Bone marrow (tissue), 2 donors: ENCODE measurements around the gene CHD2.
A peak's percentile ranks its signal among the peaks of the same experiment; 100 is the strongest.
"Not testable (repeated sequence)": the region's sequence is repeated elsewhere in the genome, so short reads cannot be mapped to it uniquely, and the experiment has no call there.

Experiments used
- DNase-seq, 2 donors: peaks; one replicate each; lab custom pipeline; 2025; lab: John Stamatoyannopoulos, UW

Gene CHD2

DNA sequence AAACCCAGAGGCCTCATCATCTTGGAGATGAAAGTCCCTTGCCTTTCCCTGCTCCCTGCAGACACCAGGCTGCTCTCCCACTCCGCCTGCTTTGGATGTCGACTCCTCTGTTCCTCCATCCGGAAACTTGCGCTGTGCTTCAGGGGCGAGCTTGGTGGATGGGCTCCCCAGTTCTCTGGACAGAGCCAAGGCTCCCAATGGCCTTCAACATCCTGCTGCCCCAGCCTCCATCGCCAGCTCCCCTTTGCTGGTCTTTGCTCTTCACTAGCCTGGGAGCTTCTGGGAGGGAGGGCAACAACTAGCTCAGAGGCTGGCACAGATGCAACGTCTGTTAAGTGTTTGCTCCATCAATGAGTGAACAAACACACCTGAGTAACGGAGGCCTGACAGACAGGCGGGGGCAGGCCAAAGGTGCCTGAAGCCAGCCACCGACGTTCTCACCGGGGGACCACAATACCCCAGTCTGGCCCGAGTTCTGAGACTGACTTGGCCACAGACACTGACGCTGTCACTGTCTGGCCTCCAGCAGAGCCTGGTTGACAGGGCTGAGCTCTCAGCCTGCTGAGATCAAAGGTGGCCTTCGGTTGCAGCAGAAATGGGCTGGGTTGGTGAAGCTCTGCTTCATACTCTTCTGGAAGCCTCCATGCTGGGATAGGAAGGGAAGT is 149.9 kb downstream of the CHD2 start:
- DNase-seq, result no peak

- DNase-seq, result no peak
Measured at GRCh38 chr15:93050648-93051047, 150.5 kb downstream of the CHD2 start.

GRCh38 chr15:93051236-93052089 is 151.3 kb downstream of the CHD2 start:
- no peak for DNase-seq

DNA sequence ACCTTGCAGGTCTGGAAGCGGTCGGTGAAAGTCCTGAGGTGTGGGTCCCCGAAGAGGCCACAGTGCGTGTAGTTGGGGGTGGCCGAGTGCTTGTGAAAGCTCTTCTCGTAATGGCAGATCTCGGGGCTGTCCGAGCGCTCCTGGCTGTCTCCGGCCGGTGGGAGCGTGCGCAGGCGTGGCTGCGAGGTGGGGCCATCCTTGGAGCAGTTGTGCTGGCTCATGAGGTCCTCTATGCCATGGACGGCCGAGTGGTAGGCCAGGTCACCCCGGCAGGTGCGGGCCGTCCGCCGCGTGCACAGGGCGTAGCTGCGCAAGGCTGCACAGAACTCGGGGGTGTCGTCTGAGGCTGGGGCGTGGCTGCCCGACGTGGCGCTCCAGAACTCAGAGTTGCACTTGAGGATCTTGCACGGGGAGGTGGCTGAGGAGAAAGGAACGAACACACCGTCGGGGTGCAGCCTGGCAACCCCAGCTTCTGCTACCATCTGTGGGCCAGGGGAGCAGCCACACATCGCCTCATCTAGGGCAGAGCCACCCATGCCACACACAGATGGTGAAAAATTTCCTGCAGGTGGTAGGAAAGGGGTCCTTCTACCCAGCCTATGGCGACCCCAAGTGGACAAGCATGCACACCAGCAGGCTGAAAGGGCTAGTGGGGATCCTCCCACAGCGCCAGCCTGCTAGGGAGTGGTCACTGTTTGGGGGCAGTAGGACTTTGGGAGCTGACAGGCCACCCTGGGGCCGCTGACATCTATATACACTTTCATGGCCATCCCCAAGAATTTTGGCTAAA is 152.2 kb downstream of the CHD2 start:
- peak in 1 of 2 donors; percentile 20 for DNase-seq

DNA sequence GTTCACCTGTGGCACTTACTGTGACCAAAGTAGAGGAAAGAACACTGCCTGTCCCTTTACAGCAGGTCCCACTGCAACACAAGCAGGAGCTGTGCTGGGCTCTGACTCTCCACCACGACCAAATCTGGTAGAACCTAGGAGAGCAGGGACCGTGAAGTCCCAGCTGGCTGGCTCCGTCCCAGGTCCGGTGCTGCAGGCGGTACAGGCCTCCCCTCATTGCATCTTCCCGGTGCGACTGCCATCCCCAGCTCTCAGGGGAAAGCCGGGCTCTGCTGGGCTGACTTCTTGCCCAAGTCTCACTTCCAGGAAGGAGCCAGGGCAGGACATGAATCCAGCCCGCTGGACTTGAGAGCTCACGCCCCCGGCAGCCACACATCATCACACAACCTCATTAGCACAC is 155.1 kb downstream of the CHD2 start:
- no peak for DNase-seq

GRCh38 chr15:93056836-93057235 is 156.7 kb downstream of the CHD2 start:
- no peak for DNase-seq

- no peak for DNase-seq
Measured at GRCh38 chr15:93057618-93058017, 157.5 kb downstream of the CHD2 start.

- DNase-seq, result no peak
Measured at GRCh38 chr15:93058128-93058527, 158.0 kb downstream of the CHD2 start.

DNA sequence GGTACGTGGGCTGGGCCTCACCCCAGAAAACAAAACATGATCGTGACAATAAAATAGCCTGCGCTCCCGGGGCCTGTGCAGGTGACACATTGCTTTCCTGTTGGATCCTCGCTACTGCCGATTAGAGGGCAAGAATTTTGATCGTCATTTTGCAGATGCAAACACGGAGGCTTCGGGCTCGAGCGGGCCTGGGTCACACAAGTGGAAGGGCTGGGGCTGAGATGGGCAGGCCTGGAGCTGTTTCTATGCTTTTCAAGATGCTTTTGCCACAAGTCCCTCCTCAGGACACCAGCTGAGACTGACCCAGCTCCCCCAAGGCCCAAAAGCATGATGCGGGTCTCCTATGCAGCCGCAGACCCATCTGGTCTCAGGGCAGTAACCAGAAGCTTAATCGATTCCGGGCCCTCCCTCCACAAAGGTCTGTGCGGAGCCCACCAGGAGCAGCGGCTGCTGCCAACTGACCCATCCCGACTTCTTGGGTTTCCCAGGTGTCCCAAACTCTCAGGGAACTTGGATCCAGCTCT is 158.8 kb downstream of the CHD2 start:
- no peak for DNase-seq

- no peak for DNase-seq
Measured at GRCh38 chr15:93059442-93059841, 159.3 kb downstream of the CHD2 start.

DNA sequence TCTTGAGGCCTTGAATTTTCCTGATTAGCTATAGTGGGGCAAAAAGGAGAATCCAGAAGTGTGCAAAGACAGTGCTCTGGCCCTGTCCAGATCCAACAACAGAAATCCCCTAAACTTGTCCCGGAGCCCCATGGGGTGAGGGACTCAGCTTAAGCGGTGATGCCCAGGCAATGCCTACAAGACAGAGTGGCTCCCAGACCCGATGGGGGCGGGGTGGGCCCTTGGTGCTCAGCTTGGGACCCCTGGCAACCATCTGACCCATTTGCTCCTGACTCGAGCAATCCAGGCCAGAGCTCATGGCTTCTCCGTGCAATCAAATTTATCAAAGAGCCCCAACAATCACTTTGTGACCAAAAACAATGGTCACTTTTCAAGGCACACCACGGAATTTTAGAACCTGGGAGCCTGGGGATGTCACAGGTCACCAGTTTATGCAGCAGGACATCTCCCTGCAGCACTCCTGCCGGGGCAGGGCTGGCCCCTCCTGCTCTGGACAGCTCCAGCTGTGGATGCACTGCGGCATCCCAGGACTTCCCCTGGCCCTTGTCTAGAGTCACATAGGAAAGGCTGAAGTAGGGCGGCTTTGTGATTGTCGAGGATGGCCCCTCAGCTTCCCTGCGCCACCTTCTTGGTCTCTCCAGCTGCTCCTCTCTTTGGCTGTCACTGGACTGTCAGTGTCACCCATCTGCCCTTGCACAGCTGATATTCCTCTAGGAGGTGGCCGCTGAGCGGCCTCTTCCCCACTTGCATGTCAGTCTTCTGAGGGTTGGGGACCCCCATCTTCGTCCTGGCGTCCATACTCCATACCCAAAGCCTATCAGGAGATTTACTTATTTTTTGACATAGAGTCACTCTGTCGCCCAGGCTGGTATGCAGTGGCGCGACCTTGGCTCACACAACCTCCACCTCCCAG is 160.5 kb downstream of the CHD2 start:
- no peak for DNase-seq

DNA sequence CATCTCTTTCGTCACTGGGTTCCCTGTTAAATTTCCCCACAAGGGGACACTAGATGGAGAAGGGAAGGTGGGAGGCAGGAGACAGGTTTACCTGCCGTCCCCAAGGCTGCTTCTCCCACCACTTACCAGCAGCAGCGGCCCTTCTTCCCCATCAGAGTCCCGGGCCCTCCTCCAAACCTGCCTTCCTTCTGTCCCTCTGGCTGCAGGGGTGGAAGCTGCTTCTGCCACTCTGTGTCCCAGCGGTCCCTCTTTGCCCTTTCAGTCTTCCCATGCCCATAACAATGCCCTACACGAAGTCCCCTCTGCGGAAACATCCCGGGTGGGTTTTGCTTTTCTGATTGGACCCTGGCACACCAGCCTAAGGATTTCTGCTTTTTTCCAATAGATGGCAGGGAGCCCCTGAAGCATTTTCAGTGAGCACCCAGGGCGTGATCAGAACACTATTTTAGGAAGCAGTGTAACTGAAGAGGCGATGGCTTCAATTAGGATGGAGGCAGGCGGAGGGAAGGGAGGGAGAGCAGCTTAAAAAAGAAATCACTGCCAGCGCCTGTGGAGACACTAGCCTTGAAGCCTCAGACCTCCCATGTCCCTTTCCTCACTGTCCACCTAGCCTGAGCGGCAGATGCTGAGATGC is 162.6 kb downstream of the CHD2 start:
- not testable (repeated sequence) for DNase-seq

GRCh38 chr15:93063262-93063671 is 163.1 kb downstream of the CHD2 start:
- DNase-seq, result no peak

GRCh38 chr15:93063796-93064690 is 163.9 kb downstream of the CHD2 start:
- DNase-seq, result no peak

DNA sequence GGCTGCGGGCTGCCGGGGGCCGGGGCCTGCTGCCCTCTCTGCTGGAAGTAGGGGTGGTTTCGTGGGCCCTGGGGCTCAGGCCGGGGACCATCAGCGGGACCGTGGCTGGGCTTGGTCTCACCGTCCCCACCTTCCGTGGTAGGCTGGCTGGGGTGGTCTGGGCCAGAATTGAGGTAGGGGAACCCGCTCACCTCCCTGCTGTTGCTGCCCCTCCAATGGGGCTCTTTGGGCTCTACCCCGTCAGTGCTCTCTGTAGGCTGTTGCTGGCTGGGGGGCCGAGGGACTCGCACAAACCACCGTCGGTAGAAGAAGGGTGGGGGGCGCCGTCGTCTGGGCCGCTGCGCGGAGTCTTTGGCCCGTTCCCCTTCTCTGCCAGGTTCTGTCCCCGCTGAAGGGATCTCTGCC is 165.5 kb downstream of the CHD2 start:
- no peak for DNase-seq

GRCh38 chr15:93066224-93066681 is 166.1 kb downstream of the CHD2 start:
- no peak for DNase-seq

DNA sequence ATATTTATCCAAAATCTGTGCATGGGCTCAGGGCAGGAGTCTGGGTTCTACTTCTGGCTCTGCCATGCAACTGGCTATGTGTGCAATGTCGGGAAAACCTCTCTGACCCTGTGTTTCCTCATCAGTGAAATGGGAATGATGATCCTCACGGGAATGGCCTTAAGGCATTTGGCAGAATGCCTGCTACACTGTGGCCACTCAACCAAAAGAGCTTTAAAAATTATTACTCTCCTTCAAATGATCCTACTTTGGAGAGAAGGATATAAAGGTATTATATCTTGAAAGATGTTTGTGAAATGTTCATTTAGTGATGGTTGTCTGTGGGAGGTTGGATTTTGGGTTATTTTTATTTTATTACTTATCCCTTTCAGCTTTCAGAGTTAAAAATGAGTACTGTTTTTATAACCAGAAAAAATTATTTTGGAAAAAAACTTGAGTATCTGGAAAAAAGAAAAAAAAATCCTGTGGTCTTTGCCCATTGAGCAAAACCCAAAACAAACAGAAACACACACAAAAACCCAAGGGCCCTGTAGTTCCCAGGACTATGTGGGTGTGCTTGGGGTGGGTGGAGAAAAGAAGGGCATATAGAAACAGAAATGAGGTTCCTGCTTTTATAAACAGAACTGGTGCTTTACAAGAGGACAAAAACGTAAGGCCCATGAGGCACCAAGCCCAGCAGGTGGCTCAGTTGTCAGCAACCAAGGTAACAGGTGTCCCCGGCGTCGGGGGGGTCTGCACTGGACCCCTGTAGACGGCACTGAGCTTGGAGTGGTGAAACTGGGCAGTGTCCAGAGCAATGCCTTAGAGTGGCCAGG is 166.9 kb downstream of the CHD2 start:
- DNase-seq, result no peak

DNA sequence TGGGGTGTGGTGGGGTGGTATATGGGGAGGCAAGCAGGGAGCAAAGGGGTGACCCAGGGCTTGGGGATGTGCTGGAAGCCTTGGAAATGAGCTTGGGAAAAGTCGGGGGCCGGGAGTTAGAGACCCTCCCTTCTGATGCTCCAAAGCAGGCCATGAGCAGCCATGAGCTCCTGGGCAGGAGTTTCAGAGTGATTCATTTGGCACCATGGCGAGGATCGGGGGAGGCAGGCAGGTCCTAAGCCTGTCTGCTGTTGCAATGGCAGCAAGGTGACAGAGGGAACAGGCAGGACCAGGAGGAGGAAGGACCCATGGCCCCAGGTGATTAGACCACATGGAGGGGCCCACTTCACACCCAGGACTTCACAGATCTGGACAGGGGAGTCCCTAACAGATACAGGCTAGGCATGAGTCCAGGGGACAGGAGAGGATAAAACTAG is 167.5 kb downstream of the CHD2 start:
- DNase-seq, result no peak
